Panc1 (cell line): ENCODE data around the gene TRDN. TPM values are rescaled to one million over a fixed set of nuclear protein-coding genes. Genes with fewer than 3 reads are reported as not detected.

Source experiments
- ATAC-seq: fragments of 200-7000 bp; cut with Tn5 transposase; 2 replicates; pipeline ENCODE4 v1.9.1; 2020; ENCODE audit warnings: mild to moderate bottlenecking, moderate library complexity
- BruUV-seq: library from RNA; stranded (reverse); fragments of 400-500 nt; replicated peaks from 2 replicates; lab custom pipeline; 2021; lab: Mats Ljungman, UMichigan
- CTCF ChIA-PET: fragments of 300-600 bp; sonication (Branson Sonifier 250); formaldehyde crosslinking; loops from one replicate; lab custom pipeline; 2022; ENCODE audit warnings: antibody characterized with exemption; lab: Charles Lee
- POLR2A ChIA-PET: fragments of 300-600 bp; sonication (Branson Sonifier 250); formaldehyde crosslinking; loops from one replicate; lab custom pipeline; 2022; ENCODE audit warnings: antibody characterized with exemption; lab: Charles Lee
- DNase-seq: peaks from one replicate; pipeline ENCODE4 v3.0.0-alpha.2; 2010; ENCODE audit warnings: low read depth, low spot score
- H3K27ac ChIP-seq: 2 replicates; pipeline ENCODE4 v1.5.1; 2011; ENCODE audit warnings: mild to moderate bottlenecking, low read length, inconsistent platforms
- H3K27me3 ChIP-seq: fragments of 200-500 bp; sonication (Bioruptor generic); 2 replicates; pipeline ENCODE4 v1.6.0; 2014; ENCODE audit warnings: low read length, inconsistent platforms; ENCODE audit not compliant: control insufficient read depth, insufficient read depth
- H3K36me3 ChIP-seq: fragments of 200-500 bp; sonication (Bioruptor generic); 2 replicates; pipeline ENCODE4 v1.5.1; 2014; ENCODE audit warnings: inconsistent platforms, mild to moderate bottlenecking, low read length, moderate library complexity; ENCODE audit not compliant: control insufficient read depth, insufficient read depth
- H3K4me1 ChIP-seq: 2 replicates; pipeline ENCODE4 v1.5.1; 2011; ENCODE audit warnings: inconsistent platforms, mild to moderate bottlenecking, low read length, moderate library complexity; ENCODE audit not compliant: control insufficient read depth, insufficient read depth
- H3K4me3 ChIP-seq, 2 experiments: 2 replicates each; pipeline ENCODE4 v1.5.1; 2011 to 2012; ENCODE audit warnings: low read depth in 2 of 2, low read length in 2 of 2, mild to moderate bottlenecking in 2 of 2, inconsistent platforms in 1 of 2, moderate library complexity in 1 of 2
- H3K9me3 ChIP-seq: fragments of 200-500 bp; sonication (Bioruptor generic); 2 replicates; pipeline ENCODE4 v1.5.1; 2014; ENCODE audit warnings: low read depth, mild to moderate bottlenecking, inconsistent platforms, low read length, moderate library complexity; ENCODE audit not compliant: control insufficient read depth, insufficient read depth
- CTCF ChIP-seq: fragments of 450-650 bp; IDR thresholded peaks from 2 replicates; pipeline ENCODE4 v1.5.1; 2017; ENCODE audit warnings: mild to moderate bottlenecking
- POLR2AphosphoS5 ChIP-seq: IDR thresholded peaks from 2 replicates; pipeline ENCODE4 v1.6.1; 2012; ENCODE audit warnings: mild to moderate bottlenecking, low read depth, low read length, moderate library complexity
- REST ChIP-seq, 2 experiments: IDR thresholded peaks; 2 replicates each; pipeline ENCODE4 v1.6.1; 2011 to 2012; ENCODE audit warnings: low read depth in 2 of 2, control low read depth in 1 of 2, low read length in 1 of 2, mild to moderate bottlenecking in 1 of 2, moderate library complexity in 1 of 2; ENCODE audit not compliant: insufficient read depth in 1 of 2
- SIN3A ChIP-seq: IDR thresholded peaks from 2 replicates; pipeline ENCODE4 v1.6.1; 2012; ENCODE audit warnings: low read depth, mild to moderate bottlenecking, low read length, moderate library complexity, borderline replicate concordance; ENCODE audit not compliant: insufficient read depth
- TCF7L2 ChIP-seq: IDR thresholded peaks from 2 replicates; pipeline ENCODE4 v1.6.1; 2011; ENCODE audit warnings: mild to moderate bottlenecking, low read depth, low read length, inconsistent platforms
- in situ Hi-C: cut with HindIII; loops from 2 replicates; pipeline ENCODE4 v1.10.0; 2016; ENCODE audit warnings: low sequenced_read_pairs, low pct_unique_long_range_greater_than_20kb
- intact Hi-C: fragments of 100-400 bp; cut with micrococcal nuclease; formaldehyde crosslinking; loops from one replicate; pipeline ENCODE4 v1.10.0; 2022; ENCODE audit not compliant: unreplicated experiment
- total RNA-seq: library from RNA; stranded (reverse); gene quantifications from one replicate; pipeline ENCODE4 v1.2.1, GENCODE V29; 2021; ENCODE audit not compliant: unreplicated experiment

Gene TRDN
- total RNA-seq, 1 experiment from 2014 or later = not detected

GRCh38 chr6:123635567-123635966 lies 1.2 kb downstream of the TRDN start:
- DNase-seq = no peak
- in situ Hi-C loops = no loop called here
- TF ChIP-seq POLR2AphosphoS5 (no peak), REST (IDR thresholded peaks at IDR 0.05; ENCODE audit: insufficient read depth in 1 of 2, low read depth in 2 of 2, low read length in 1 of 2) (no peak), TCF7L2 (no peak), CTCF (no peak), SIN3A (no peak)
- POLR2A ChIA-PET = no interaction called here
- intact Hi-C loops = no loop called here
- ATAC-seq = no peak
- Histone ChIP-seq H3K9me3 (no peaks in the 10 kb centered on the region), H3K27me3 (no peaks in the 10 kb centered on the region), H3K4me1 (no peaks in the 10 kb centered on the region), H3K27ac (no peak overlapping the region), H3K36me3 (no peaks in the 10 kb centered on the region), H3K4me3 (no peak overlapping the region)
- CTCF ChIA-PET = no interaction called here
- BruUV-seq = no TSS peak

GRCh38 chr6:123635144-123635543 lies 1.6 kb downstream of the TRDN start:
- Histone ChIP-seq H3K27ac (no peak overlapping the region), H3K4me1 (no peaks in the 10 kb centered on the region), H3K4me3 (no peak overlapping the region), H3K36me3 (no peaks in the 10 kb centered on the region), H3K9me3 (no peaks in the 10 kb centered on the region), H3K27me3 (no peaks in the 10 kb centered on the region)
- TF ChIP-seq REST (IDR thresholded peaks at IDR 0.05; ENCODE audit: insufficient read depth in 1 of 2, low read depth in 2 of 2, low read length in 1 of 2) (no peak), CTCF (no peak), POLR2AphosphoS5 (no peak)
- CTCF ChIA-PET = no interaction called here
- in situ Hi-C loops (no loop called here), intact Hi-C loops (no loop called here)
- POLR2A ChIA-PET = interaction anchor here (0.7 kb wide), 1 partner anchor 11 kb away, joined by 7 read pairs; no protein-coding TSS in a partner anchor
- no peak for DNase-seq
- no peak for ATAC-seq
- no TSS peak for BruUV-seq
